ENCODE results near the gene CFAP97. TPM values are rescaled to one million over a fixed set of nuclear protein-coding genes. Genes with fewer than 3 reads are reported as not detected.
"Not testable (repeated sequence)": the region's sequence is repeated elsewhere in the genome, so short reads cannot be mapped to it uniquely, and the experiment has no call there.

Gene CFAP97
- total RNA-seq, 1 donor from 2014 or later = 26.8 TPM

- no peak for DNase-seq (ENCODE audit: low read depth, low spot score)
These were observed 18.8 kb upstream of the CFAP97 start for GRCh38 chr4:185222598-185222997.

GRCh38 chr4:185221912-185222311, 18.1 kb upstream of the CFAP97 start:
- DNase-seq (ENCODE audit: low read depth, low spot score) = no peak

GRCh38 chr4:185221491-185221890, 17.7 kb upstream of the CFAP97 start:
- DNase-seq (ENCODE audit: low read depth, low spot score) = no peak

GRCh38 chr4:185219551-185220344, 15.9 kb upstream of the CFAP97 start:
- DNase-seq (ENCODE audit: low read depth, low spot score) = no peak

- no peak for DNase-seq (ENCODE audit: low read depth, low spot score)
These were observed 14.5 kb upstream of the CFAP97 start for GRCh38 chr4:185218312-185218711.

GRCh38 chr4:185217408-185217975, 13.7 kb upstream of the CFAP97 start:
- no peak for DNase-seq (ENCODE audit: low read depth, low spot score)

GRCh38 chr4:185215261-185215660, 11.5 kb upstream of the CFAP97 start:
- DNase-seq (ENCODE audit: low read depth, low spot score) = no peak

- DNase-seq (ENCODE audit: low read depth, low spot score) = no peak
These were observed 10.1 kb upstream of the CFAP97 start for GRCh38 chr4:185213877-185214276.

- DNase-seq (ENCODE audit: low read depth, low spot score) = no peak
These were observed 8.8 kb upstream of the CFAP97 start for GRCh38 chr4:185212581-185212980.

GRCh38 chr4:185211641-185212040, 7.8 kb upstream of the CFAP97 start:
- DNase-seq (ENCODE audit: low read depth, low spot score) = no peak

GRCh38 chr4:185211035-185211434, 7.2 kb upstream of the CFAP97 start:
- no peak for DNase-seq (ENCODE audit: low read depth, low spot score)

GRCh38 chr4:185210102-185210981, 6.5 kb upstream of the CFAP97 start:
- no peak for DNase-seq (ENCODE audit: low read depth, low spot score)

- not testable (repeated sequence) for DNase-seq (ENCODE audit: low read depth, low spot score)
These were observed 6.0 kb upstream of the CFAP97 start for GRCh38 chr4:185209852-185210101.

GRCh38 chr4:185209031-185209851, 5.4 kb upstream of the CFAP97 start, which contains the start of gene SNX25:
SNX25 (plus strand) TSS chr4:185209598; CDS start chr4:185209827, 229 bp downstream.
- peak; percentile 39 for DNase-seq (ENCODE audit: low read depth, low spot score)

- no peak for DNase-seq (ENCODE audit: low read depth, low spot score)
These were observed 3.7 kb upstream of the CFAP97 start for GRCh38 chr4:185207466-185207865.

- no peak for DNase-seq (ENCODE audit: low read depth, low spot score)
These were observed 2.0 kb upstream of the CFAP97 start for GRCh38 chr4:185205697-185206342.

GRCh38 chr4:185205073-185205472, 1.3 kb upstream of the CFAP97 start:
- DNase-seq (ENCODE audit: low read depth, low spot score) = not testable (repeated sequence)

GRCh38 chr4:185204238-185204910, 574 bp upstream of the CFAP97 start:
- DNase-seq (ENCODE audit: low read depth, low spot score) = no peak

GRCh38 chr4:185202984-185203485, 765 bp downstream of the CFAP97 start:
- no peak for DNase-seq (ENCODE audit: low read depth, low spot score)
